Lower leg skin (tissue), 3 donors: Measurements from ENCODE around the gene CRNKL1.

Source experiments
- CTCF ChIP-seq, 3 donors: fragments of 450-650 bp; IDR thresholded peaks; one replicate each; pipeline ENCODE4 v1.5.1; 2016; ENCODE audit warnings: antibody characterized with exemption in 3 of 3, mild to moderate bottlenecking in 3 of 3, moderate library complexity in 2 of 3
- POLR2A ChIP-seq, 2 donors: fragments of 450-650 bp; IDR thresholded peaks; one replicate each; pipeline ENCODE4 v1.6.1; 2016 to 2017; ENCODE audit warnings: antibody characterized with exemption in 2 of 2, mild to moderate bottlenecking in 1 of 2, moderate library complexity in 1 of 2

DNA sequence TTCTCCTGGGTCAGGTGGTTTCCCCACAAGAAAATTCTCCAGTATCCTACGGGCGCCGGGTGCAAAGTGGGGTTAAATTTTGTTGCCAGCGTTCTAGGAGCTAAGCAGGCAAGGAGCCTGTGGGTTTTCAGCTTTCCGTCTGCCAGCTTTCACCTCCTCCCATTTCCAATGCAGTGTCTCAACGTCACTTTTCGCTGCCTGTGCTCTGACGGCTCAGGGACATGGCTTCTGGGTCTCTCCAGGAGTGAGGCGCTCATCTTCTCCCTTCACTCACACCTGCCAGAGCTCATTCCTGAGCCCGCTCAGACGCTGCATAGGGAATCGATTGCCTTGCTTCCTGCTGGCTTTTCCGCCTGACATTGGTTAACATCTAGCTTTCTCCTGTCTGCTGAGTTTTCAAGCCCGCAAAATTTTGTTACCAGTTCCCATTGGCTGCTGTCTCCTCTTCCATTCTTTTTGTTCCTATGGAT lies 42.4 kb downstream of the CRNKL1 start:
- no peak for TF ChIP-seq CTCF (IDR thresholded peaks at IDR 0.05)
- TF ChIP-seq POLR2A (IDR thresholded peaks at IDR 0.05): no peak
